NT2/D1 (cell line): ENCODE data around the gene USP12.

Experiments used
- SUZ12 ChIP-seq: IDR thresholded peaks from 2 replicates; pipeline ENCODE4 v1.6.1; 2011; ENCODE audit not compliant: insufficient read length, insufficient read depth; ENCODE audit errors: extremely low read depth
- YY1 ChIP-seq: IDR thresholded peaks from 2 replicates; pipeline ENCODE4 v1.6.1; 2011; ENCODE audit not compliant: insufficient read length, insufficient read depth

DNA sequence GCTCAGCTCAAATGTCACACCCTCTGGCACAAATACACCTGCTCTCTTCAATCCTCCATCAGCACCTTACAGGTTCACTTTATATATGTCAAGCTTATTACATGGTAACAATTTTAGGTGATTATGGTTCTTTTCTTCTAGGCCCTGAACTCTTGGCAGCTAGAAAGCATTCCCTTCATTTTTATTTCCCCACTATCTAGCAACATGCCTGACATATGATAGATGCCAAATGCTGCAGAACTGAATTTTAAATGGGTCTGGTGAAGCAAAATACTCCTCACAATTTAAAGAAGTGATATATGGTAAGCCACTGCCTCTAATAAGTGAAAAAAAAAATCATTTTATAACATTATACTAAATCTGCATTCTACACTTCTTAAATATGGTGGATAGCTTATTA lies 95.2 kb downstream of the USP12 start:
- no peak for TF ChIP-seq YY1
- no peak for TF ChIP-seq SUZ12
